Activated T-cell treated with anti-CD3 and anti-CD28 coated beads, Interleukin-2, amount 50 U/mL, for 1 hour (primary cell): ENCODE results near the gene NTRK3.

Source experiments
- DNase-seq: peaks from one replicate; pipeline ENCODE4 v3.0.0-alpha.2; 2020

Gene NTRK3

DNA sequence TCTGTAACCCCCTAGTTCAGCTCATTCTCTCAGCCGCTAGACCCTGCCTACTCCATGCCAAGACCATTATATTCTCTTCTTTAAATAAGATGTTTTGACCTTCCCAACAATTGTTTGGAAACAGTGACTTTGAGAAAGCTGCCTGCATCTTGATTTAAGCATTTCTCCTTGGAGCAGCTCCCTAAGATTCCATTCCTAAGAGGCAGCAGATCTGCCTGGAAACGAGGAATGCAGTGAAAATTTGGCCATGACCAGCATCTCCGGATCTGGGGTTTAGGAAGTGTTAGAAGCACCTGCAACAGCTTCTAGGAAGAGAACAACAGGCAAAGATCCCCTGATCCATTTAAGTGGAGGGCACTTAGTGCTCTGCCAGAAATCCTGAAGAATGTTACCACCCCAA is 235.7 kb downstream of the NTRK3 start:
- no peak for DNase-seq

GRCh38 chr15:88019656-88020055 is 236.9 kb downstream of the NTRK3 start:
- DNase-seq = no peak

- no peak for DNase-seq
Observed at GRCh38 chr15:88018869-88019641, 237.5 kb downstream of the NTRK3 start.

GRCh38 chr15:88017753-88018152 is 238.8 kb downstream of the NTRK3 start:
- no peak for DNase-seq

DNA sequence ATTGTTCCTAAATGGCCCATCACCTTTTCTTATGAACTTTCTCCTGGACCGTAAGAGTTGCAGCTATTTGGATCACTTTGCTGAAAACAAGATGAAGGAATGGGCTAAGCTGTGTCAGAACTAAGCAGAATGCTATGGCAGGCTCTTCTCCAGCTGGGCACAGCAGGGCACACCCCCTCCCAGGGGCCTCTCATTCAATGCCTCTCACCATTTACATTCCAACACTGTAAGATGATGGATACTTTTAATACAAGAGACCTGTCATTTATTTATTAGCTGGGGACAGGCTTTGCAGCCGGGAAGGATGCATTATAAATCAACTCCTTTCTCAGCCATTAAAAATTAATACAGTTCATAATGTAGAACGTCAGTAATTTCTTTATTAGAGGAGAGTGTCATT is 240.1 kb downstream of the NTRK3 start:
- DNase-seq = no peak

GRCh38 chr15:88015228-88015860 is 241.2 kb downstream of the NTRK3 start:
- no peak for DNase-seq

DNA sequence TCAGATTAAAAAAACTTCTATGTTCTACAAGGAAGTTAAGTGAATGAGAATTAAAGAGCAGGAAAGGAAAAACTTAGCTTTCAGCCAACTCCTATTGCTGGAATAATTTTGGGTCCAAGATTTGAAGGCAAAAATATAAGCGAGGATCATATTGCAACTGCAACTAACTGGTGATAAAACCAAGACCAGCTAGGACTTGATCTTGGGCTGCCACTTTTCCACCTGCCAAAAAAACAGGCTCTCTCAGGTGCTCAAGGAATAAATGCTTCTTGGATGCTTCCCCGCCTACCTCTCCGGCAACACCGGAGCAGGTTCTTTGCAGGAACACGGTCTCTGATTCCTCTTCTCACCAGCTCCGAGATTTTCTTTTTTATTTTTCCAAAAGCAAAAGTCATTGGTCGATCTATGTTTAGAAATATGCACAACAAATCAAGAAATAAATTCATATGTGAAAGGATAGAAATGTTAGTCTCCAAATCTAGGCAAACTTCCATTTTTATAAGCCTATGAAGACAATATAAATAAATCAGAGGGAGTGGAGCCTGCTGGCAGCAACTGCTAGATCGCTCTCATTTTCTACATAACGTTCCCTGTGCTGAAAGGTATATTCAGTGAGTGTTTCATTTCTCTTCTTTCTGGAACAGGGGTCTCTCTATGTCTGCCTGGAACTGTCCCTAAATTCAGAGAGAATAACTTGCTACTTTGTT is 241.9 kb downstream of the NTRK3 start:
- no peak for DNase-seq

GRCh38 chr15:88013111-88013510 is 243.4 kb downstream of the NTRK3 start:
- DNase-seq = no peak

- DNase-seq = no peak
Observed at GRCh38 chr15:88012688-88013087, 243.9 kb downstream of the NTRK3 start.

DNA sequence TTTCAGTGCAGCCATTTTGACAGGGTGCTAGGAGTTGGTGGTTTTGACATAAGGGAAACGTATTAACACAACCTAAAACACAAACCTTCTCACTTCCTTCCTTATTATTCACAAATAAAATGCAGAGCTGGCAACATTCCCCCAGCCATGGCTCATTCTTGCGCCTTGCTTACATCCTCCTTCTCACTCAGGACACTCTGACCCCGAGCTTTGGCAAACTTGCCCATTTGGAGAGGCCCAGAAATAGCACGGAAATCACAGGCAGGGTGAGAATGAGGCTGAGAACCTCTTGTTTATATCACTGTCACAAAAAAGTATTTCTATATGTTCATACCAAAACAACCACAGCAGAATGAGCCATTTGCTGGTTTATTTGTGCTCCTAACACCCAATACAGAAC is 244.3 kb downstream of the NTRK3 start:
- no peak for DNase-seq

DNA sequence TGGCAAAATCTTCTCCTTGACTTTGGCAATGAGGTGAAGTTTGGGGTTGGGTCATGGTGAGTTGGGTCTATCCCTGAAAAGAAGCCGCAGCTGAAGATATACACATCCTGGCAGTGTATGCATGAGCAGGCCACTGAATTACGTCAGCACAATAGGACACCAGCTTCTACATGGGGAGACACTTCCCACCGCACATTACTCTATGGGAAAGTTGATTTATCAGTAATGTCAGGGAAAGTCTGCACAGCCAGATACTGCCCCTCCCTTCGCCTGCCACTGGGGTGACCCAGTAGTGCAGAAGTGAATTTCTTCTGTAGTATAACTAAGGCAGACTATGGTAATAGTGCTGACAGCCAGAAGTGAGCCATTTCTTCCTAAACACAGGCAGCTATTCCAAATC is 245.0 kb downstream of the NTRK3 start:
- DNase-seq = no peak

DNA sequence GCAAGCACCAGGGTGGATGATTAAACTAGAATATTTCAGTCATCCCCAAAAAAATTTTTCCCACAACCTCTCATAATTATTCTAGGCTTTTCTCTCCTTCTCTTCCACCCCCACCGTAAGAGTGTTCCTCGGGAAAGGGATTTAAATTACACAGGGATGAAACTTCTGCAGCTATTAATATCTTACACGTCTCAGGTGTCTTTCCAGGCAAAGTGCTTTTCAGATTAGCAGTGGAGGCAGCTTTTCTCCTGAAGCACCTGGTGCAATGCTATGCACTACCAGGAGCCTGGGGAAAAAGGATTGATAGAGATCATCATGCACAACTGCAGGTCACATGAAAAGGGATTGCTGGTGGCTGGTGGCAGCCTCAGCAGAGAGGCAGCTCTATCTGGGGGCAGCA is 250.4 kb downstream of the NTRK3 start:
- no peak for DNase-seq

DNA sequence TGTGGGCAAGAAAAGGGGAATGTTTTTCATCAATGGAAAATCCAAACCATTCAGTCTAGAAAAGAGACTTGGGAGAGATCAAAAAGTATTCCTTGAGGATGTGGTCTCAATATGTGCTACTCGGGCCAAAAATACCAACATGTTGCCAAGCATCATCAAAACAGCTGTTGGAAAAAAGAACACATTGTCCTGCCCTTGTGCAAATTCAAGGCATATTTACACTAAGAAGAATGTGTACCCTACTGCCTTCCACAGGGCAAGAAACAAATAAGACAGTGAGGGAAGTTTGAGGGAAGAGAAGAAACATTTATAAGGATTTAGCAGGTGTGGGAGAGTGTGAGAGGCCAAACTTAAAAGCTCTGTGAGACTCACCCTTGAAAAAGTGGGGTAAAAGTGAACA is 252.1 kb downstream of the NTRK3 start:
- DNase-seq = no peak

DNA sequence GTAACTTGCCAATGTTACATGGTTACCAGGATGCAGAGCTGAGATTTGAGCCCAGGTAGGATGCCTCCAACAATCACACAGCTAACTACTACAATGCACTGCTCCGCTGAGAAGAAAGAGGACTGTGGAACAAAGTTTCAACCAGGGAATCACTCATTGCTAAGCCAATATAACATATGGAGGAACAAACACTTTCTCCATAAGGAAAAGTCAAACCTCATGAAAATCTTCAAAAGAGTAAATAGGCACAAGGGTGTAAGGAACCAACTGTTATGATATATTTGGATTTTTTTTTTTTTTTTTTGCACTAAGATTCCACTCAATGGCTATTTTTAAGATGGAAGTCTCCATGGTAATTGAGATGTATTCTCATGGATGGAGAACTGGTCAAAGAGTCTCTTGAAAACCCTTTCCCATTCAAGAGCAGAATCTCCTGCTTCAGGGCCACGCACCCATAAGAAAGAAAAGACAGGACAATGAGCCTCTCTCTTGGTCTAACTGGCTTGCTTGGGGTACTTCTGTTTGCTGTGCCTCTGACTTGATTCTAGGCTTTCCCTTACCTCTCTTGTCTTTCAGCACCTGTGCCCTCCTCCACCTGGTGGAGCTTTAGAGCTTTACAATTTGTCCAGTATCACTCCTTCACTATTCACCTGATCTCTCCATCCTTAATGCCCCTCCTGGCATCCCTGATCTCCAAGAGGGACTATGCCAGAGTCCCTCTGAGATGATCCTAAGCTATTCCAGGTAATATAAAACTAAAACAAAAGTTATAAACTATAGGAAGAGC is 252.8 kb downstream of the NTRK3 start:
- DNase-seq = no peak

- no peak for DNase-seq
Observed at GRCh38 chr15:88002706-88003105, 253.8 kb downstream of the NTRK3 start.

- DNase-seq = no peak
Observed at GRCh38 chr15:87998630-87999029, 257.9 kb downstream of the NTRK3 start.

GRCh38 chr15:87986776-87987175 is 269.8 kb downstream of the NTRK3 start:
- no peak for DNase-seq

- no peak for DNase-seq
Observed at GRCh38 chr15:87985451-87985850, 271.1 kb downstream of the NTRK3 start.

DNA sequence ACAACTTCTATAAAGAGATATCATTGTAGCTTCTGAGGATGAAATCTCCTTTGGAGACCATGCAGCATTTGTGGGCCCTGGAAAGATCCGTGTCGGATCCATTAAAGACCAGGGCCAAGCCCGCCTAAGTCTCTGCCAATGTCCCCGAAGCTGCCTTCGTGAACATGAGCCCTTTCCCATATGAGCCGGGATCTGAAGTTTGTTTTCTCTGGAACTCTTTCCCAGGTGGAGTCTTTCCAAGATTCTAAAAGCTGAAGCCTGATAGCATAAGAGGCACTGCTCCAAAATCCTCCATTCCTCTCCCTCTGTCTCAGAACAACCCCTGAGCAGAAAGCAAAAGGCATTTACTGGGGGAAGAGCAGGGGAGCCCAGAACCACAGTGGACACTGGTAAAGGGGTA is 274.6 kb downstream of the NTRK3 start:
- no peak for DNase-seq

DNA sequence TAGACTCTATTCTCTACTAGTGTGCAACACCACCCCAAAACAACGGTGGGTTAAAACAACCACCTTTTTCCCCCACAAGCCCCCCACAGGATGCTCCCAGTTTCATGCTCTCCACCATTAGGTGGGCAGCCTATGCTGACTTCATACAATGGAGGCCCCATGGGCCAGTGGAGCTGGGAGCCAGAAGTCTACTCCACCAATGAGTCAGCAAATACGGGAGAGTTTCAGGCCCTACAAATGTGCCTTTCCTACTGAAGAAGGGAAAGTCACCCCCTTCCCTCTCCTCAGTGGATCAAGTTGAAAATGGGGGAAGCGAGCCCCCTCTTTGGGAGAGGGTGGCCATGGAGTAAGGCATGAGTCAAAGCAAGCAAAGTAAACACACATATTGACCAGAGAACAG is 278.6 kb downstream of the NTRK3 start:
- no peak for DNase-seq

GRCh38 chr15:87976552-87976951 is 280.0 kb downstream of the NTRK3 start:
- no peak for DNase-seq

- DNase-seq = no peak
Observed at GRCh38 chr15:87973501-87974215, 282.9 kb downstream of the NTRK3 start.

GRCh38 chr15:87971076-87971475 is 285.5 kb downstream of the NTRK3 start:
- no peak for DNase-seq
